GM21447 (cell line): ENCODE data around the gene BAIAP2L1.

ENCODE experiments used
- ATAC-seq: cut with Tn5 transposase; IDR thresholded peaks from one replicate; pipeline ENCODE4 v1.9.1; 2021; ENCODE audit not compliant: unreplicated experiment

The BAIAP2L1 gene

GRCh38 chr7:98242342-98242741, 158.5 kb downstream of the BAIAP2L1 start:
- ATAC-seq, result no peak

GRCh38 chr7:98241674-98242241, 159.1 kb downstream of the BAIAP2L1 start:
- ATAC-seq, result no peak
